Ureter (tissue), 1 donor: ENCODE data around the gene ZNF860. TPM values are rescaled to one million over a fixed set of nuclear protein-coding genes. Genes with fewer than 3 reads are reported as not detected.
"Not testable (repeated sequence)": the region's sequence is repeated elsewhere in the genome, so short reads cannot be mapped to it uniquely, and the experiment has no call there.

ENCODE experiments used
- DNase-seq: peaks from one replicate; pipeline ENCODE4 v3.0.0-alpha.2; 2020; ENCODE audit warnings: low spot score
- total RNA-seq: library from RNA; stranded (reverse); gene quantifications from one replicate; pipeline ENCODE4 v1.2.4, GENCODE V29; 2023
- donor health status: DM: yes; HTN: yes; CAD: no.

Gene ZNF860
- total RNA-seq, 1 donor from 2014 or later: 4.4 TPM

DNA sequence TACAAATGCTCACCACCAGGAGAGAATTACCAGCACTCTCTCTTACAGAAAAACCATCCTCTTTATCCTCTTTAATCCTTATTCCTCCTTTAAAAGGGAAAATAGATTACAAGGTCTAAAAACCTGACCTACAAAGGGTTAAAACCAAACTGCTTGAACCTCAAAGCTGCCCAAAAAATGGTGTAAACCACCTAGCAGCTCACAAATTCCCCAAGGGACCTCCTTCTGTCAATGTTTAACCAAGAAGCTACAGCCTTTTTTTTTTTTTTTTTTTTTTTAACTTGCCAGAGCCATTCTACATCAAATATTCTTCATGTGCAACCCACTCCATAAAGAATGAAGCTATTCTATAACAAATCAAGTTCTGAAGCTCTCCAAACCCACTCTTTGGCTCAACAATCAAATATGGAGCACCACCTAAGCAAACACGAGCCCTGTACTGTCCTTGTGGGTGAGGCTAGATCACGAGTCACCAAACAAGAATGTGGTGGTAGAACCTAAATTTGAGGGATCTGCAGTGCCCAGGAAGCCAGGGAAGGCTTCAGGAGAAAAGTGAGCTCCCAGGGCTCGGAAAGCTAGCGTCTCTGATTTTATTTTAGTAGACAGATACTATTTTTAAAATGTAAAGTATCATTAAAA is 20.6 kb upstream of the ZNF860 start:
- DNase-seq: no peak

DNA sequence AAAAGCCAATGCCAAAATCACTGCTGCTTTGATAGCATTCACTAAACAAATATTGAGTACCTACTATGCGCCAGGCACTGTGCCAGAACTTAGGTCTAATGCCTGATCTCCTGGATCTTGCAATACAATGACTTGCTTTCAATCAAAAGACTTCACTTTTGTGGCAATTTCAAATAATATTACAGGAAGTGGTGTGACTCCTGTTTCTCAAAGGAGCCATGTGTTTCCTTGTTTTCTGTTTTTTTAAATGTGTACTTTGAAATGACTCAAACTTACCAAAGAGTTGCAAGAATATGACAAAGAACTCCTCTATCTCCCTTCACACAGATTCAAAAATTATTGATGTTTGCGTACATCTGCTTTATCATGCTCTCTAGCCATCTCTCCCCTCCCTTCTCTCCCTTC is 18.7 kb upstream of the ZNF860 start:
- no peak for DNase-seq

DNA sequence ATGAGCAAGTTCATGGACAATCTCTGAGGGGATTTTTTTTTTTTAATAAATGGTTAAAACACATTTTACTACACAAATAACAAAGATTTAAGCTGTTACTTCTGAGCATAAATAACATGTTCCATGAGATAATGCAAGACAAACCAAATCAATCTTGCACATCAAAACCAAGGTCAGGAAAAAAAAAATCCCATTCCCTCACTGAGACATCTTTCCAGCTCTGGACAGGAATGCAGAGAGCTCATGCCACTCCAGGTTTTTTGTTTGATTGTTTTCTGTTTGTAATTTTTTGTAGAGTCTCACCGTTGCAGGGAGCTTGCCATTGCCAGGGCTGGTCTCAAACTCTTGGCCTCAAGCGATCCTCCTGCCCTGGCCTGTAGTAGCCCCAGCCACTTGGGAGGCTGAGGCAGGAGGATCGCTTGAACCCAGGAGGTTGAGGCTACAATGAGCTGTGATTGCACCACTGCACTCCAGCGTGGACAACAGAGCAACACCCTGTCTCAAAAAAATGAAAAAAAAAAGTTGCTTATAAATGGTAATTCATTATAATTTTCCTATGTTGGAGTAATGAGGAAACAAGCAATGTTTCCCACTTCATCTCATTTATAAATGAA is 14.5 kb upstream of the ZNF860 start:
- DNase-seq: no peak

DNA sequence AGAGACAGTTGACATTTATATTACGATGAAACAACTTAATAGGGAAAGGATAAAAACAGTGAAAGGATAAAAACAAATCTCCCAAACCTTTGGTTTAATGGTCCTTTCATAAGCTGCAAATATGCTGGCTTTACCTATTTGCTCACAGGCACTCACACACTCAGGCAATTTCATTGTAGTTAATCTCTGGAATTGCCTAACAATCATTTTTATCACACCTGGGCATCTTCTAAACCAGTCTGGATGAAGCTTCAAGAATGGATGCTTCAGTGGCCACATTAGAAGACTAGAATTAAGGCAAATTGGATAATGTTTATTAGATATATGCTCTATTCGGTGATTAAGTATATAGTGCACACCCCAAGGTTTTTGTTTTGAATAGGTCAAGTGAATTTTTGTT is 14.0 kb upstream of the ZNF860 start:
- no peak for DNase-seq

DNA sequence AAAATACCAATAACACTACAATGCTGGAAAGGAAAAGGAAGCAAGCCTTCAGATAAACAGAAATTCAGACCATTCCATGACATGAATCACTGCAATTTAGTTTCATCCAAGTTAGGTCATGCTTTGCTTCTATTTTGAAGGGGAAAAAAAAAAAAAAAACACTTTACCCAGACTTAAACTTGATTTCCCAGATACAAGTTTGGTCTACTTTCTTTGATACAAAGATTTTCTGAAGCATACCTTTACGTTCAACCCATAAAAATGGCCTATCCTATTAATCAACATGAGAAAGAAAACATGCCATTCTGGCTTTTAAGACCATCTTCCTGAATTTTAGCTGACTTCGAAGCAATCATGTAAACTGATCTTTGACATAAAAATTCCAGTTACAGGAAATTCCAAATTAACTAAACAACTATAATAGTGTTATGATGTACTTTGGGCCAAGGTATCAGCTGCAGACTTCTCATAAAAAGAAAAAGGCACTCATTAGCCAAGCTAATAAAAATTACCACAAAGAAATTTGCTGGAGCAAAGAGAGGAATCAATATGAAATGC is 13.1 kb upstream of the ZNF860 start:
- DNase-seq: no peak

DNA sequence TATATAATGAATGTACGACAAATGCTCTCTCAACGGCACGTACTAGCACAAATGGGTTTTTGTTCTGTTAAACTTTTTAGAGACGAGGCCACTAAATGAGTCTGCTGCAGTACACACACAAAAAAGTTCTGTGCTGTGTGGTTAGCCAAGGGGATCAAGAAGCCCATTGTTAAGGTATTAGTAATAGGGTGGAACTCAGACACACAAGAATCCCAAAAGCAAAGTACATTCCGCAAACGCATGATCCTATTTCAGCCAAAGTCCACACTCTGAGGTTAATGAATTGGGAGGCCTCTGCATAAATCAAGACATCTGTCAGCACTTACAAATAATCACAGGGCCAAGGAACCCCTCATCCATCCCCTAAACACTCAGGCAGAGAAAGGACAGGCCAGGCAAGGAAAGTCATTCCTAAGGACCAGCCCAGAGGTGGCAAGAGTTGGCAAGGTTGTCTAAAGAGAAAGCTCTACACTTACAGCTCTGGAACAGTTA is 12.6 kb upstream of the ZNF860 start:
- no peak for DNase-seq

DNA sequence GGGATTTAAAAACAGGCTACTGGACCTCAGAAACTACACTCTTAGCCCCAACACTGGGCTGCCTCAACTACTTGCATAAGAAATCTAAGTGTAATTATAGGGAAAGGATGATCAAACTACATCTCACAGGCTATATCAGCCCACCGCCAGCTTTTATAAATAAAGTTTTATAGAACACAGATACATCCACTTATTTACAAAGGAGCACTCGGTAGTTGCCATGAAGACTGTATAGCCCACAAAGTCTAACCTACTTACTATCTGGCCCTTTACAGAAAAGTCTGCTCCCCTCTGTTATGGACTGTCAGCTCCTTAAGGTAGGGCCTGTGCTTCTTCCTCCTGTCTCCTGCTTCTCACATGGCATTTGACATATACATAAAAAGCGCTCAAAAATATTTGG is 9.9 kb upstream of the ZNF860 start:
- no peak for DNase-seq

DNA sequence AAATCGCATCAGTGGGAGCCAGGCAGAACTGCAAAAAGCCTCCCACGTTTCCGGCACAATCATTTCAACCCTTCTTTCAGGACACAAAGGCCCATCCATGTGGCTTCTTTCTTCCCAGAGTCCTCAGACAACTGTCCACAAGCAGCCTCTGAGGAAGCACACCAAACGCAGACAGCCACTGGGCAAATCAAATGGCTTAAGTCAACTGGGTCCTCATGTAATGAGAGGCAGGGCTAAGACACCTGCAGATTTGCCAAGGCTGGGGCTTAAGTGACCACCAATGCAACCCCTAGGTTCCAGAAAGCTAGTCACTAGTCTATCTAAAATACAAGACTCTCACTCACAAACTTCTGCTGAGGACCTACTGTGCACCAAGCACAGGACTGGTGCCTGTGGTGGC is 8.5 kb upstream of the ZNF860 start:
- no peak for DNase-seq

DNA sequence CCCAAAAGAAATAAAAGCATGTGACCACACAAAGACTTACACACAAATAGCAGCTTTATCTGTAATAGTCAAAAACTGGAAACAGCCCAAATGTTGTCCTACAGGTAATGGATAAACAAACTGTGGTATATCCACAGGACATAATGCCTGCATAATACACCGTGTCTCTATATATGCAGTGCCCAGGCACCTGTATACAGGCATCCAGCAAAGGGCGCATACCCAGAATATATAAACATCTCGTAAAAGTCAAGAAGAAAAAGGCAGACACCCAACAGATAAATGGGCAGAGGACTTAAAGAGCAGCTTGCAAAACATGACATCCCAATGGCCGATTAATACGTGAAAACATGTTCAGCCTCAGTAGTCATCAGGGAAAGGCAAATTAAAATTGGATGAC is 7.7 kb upstream of the ZNF860 start:
- DNase-seq: no peak

DNA sequence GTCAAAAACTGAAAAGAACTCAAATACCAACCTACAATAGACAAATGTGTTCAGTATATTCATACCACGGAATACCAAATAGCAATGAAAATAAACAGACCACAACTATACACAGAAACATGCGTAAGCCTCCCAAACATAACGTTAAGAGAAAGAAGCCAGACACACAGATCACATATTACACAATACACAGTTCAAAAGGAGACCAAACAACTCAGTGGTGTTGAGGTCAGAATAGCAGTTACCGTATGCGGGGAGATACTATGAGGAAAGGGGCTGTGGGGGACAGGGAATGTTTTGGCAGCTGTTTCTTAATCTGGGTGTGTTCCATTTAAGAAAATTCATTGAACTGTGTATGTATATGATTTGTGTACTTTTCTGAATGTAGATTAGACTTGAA is 7.1 kb upstream of the ZNF860 start:
- no peak for DNase-seq

DNA sequence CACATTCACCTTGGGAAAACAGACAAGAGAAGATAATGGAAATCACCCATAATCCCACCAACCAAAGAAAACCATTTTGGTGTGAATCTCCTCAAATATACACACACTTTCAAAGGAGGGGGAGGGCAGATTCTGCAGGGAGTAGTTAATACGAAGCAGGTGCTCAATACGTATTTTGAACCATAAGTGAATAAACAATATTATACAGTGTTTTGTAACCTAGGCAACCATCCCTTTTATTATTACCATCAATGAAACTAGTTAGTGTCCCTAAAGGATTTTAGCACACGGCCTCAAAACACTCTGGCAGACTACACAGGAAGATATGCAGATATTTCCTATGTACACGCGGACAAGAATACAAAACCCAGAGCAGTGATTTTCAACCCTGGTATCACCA is 6.6 kb upstream of the ZNF860 start:
- DNase-seq: no peak

DNA sequence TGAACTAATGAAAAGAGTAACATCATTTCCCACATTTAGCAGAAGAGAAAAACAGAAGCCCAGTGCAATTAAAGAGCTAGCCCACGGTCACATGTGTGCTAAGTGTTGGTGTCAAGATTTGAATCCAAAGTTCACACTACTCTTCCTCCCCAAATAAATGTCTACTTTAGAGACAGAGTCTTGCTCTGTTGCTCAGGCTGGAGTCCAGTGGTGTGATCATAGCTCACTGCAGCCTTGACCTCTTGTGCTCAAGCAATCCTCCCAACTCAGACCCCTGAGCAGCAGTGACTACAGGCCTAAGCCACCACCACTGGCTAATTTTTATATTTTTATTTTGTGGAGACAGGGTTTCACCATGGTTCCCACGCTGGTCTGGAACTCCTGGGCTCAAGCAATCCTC is 5.2 kb upstream of the ZNF860 start:
- DNase-seq: no peak

DNA sequence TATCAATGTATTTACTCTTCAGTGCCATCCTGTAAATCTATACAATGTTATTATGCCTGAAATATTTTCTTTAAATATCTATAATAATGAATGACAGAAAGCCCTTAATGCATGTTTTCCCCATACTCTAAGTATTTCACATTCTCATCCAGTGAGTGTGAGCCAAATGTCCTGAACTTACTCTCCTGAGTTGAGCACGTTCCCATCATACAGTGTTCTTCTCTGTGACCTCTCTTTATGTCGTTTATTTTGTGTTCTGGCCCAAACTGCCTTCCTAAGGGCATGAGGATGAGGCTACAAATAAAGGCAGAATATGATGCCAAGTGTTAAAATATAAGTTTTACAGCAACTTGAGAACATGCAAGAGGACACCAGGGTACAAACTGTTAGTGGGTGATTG is 3.8 kb upstream of the ZNF860 start:
- DNase-seq: no peak

DNA sequence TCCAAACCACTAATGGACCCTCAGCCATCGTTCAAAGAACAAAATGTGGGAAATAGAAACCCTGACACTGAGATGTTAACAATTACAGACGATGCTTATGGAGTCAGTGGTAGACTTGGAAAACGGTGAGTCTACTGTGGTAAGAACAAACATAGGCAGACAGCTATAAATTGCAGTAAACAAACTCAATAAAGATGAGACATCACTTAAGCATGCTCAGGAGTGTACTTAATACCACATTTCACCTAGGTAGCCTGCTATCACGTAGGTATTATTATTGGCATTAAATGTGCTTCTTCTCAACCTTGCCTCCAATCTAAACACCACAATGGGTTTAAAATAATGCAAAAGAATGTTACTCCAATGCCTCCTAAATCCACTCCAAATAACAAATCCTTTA is 3.0 kb upstream of the ZNF860 start:
- no peak for DNase-seq

DNA sequence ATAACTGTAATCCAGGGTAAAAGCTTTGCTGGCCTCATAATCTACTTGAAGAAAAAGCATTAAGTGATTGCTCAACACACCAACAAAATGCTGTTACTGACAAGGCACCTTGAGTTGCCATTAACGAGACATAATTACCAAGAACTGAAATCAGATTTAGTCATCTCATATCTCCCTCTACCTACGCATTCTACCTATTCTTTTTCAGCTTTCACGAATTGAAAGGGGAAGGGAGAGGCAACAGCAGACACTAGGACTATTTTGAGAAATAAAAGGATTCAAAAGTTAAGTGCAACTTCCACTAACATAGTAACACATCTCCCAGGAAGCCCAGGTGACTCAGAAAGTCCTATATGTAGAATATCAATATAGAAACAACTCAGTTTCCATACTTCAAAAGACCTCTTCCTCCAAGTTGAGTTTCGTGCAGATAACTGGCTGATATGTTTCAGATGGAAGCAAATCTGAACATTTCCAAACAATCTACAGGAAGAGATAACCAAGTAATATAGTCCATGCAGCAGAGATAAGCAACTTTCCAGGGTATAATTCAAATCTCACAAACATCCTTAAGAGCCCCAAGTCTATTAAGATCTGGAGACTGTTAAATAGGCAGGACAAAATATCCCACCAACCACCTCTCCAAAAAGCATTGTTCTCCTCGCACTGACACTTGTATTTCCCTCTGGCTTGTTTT is 2.4 kb upstream of the ZNF860 start:
- DNase-seq: no peak

DNA sequence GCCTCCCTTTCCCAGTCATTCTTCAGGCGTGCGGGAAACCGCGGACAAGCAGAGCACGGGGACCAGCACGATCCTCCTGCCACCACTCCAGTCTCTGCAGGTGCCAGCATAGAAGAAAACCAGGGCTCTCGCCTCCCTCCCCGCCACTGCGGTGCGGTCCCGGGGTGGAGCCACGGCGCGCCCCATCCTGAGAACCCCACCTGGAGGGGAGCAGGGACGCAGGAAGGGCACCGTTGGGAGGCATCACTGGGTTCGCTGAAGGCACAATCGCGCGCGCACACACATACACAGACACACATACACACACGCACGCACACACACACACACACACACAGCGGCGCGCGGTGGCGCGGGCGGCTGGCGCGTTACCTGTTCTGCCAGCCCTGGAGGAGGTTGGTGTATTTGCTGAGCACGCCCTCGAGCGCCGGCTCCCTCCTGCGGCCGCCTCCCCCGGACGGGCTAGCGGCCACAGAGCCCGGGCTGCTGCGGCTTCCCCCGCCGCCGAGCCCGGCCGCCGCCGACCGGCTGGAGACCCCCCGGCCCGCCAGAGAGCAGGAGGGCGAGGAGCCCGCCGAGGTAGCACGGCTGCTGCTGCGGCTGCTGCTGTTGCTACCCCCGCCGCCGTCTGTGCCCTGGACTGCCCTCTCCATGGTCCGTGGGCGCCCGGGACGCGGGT is 882 bp upstream of the ZNF860 start:
- peak; percentile 73 for DNase-seq

DNA sequence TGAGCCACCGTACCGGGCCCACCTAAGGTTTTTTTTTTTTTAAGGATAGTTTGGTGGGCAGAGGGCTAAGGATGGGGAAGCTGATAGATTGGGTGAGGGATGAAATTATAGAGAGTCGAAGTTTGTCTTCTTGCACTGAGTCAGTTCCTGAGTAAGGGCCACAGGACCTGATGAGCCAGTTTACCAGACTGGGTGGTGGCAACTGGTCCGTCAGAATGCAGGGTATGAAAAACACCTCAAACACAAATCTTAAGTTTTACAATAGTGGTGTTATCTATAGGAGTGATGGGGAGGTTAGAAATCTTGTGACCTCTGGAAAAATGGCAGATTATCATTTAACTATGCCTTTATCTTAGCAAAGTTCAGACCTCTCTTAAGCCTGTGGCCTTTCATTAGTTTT is 2.8 kb downstream of the ZNF860 start:
- DNase-seq: no peak

DNA sequence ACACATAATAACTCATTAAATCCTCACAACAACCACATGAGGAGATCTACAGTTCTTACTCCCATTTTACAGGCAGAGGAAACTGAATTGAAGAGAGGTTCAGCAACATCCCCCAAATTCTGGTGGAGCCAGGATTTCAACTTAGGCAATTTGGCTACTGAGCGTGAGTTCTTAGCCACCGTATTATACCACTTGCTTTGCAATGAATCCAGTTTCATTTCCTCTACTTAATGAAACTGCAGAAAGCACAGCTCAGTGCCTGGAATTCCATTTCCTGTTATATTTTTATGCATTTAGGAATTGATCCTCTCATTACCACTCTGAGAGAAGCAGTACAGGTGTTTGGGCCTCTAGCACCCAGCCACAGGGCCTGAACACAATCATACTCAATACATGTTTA is 4.3 kb downstream of the ZNF860 start:
- DNase-seq: no peak

DNA sequence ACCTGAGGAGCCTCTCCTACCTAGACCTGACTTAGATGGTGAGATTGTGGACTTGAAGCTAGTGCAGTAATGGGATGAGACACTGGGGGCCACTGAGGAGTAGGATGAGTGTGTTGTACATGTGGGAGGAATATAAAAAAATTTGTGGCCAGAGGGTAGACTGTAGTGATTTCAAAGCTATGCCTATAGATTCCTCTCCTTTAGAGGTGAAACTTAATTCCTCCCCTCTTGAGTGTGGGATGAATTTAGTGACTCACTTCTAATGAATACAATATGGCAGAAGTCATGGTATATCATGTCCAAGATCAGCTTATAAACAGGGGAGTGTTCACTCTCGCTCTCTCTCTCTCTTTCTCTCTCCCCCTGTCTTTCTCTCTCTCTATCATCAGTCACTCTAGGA is 6.7 kb downstream of the ZNF860 start:
- DNase-seq: no peak

DNA sequence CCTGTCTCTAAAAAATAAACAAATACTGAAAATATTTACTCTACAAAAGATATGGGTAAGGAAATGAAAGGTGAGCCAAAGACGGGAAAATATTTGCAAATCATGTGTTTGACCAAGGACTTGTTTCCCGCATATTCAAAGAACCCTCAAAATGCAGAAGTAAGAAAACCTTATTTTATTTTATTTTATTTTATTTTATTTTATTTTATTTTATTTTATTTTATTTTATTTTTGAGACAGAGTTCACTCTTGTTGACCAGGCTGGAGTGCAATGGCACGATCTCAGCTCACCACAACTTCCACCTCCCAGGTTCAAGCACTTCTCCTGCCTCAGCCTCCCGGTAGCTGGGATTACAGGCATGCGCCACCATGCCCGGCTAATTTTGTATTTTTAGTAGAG is 11.4 kb downstream of the ZNF860 start:
- DNase-seq: not testable (repeated sequence)

DNA sequence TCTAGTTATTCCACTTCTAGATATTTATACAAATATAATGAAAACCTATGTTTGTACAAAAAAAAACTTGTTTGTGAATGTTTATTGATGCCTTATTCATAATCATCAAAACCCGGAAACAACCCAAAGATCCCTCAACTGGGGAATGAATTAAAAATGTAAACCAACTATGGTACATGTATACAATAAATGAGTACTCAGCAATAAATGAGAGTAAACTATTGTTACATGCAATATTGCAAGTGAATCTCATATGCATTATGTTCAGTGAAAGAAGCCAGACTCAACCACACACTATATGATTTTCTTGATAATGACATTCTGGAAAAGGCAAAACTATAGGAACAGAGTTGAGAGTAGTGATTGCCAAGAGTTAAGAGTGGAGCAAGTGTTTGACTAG is 12.3 kb downstream of the ZNF860 start:
- no peak for DNase-seq

DNA sequence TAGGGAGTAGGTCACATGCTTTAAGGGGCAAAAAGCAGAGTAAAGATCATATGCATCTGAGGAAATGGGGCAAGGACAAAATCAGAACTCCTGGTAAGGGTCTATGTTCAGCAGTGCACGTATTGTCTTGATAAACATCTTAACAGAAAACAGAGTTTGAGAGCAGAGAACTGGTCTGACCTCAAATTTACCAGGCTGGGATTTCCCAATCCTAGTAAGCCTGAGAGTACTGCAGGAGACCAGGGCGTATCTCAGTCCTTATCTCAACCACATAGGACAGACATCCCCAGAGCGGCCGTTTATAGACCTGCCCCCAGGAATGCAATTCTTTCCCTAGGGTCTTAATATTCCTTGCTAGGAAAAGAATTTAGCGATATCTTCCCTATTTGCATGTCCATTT is 13.5 kb downstream of the ZNF860 start:
- DNase-seq: not testable (repeated sequence)
